Upper lobe of left lung (tissue), 6 donors: ENCODE data around the gene PCDHA10. TPM values are rescaled to one million over a fixed set of nuclear protein-coding genes. Genes with fewer than 3 reads are reported as not detected.

ENCODE experiments used
- ATAC-seq, 2 donors: fragments of 200-7000 bp; cut with Tn5 transposase; one replicate each; pipeline ENCODE4 v1.9.1; 2022; ENCODE audit warnings: mild to moderate bottlenecking in 2 of 2, moderate library complexity in 2 of 2; ENCODE audit not compliant: low FRiP score in 2 of 2
- DNase-seq, 2 donors: peaks; one replicate each; pipeline ENCODE4 v3.0.0-alpha.2; 2019 to 2020
- H3K27ac ChIP-seq, 4 donors: fragments of 200-600 bp; sonication (generic); one replicate each; pipeline ENCODE4 v1.5.1; 2016 to 2019
- H3K27me3 ChIP-seq, 4 donors: fragments of 200-600 bp; sonication (generic); one replicate each; pipeline ENCODE4 v1.5.1; 2017 to 2019
- H3K36me3 ChIP-seq, 4 donors: fragments of 200-600 bp; sonication (generic); one replicate each; pipeline ENCODE4 v1.5.1; 2016 to 2019
- H3K4me1 ChIP-seq, 4 donors: fragments of 200-600 bp; sonication (generic); one replicate each; pipeline ENCODE4 v1.5.1; 2018 to 2019
- H3K4me3 ChIP-seq, 4 donors: fragments of 200-600 bp; sonication (generic); one replicate each; pipeline ENCODE4 v1.5.1; 2017 to 2019; ENCODE audit warnings: mild to moderate bottlenecking in 2 of 4, moderate library complexity in 1 of 4
- H3K9me3 ChIP-seq, 4 donors: fragments of 200-600 bp; sonication (generic); one replicate each; pipeline ENCODE4 v1.5.1; 2018 to 2019
- CTCF ChIP-seq, 6 experiments: fragments of 450-650 bp in 4 of 6; fragments of 200-600 bp in 2 of 6; sonication (generic) in 2 of 6; IDR thresholded peaks; one replicate each; pipeline ENCODE4 v1.5.1; 2016 to 2019; ENCODE audit warnings: antibody characterized with exemption in 6 of 6
- EP300 ChIP-seq, 4 donors: sonication (generic); formaldehyde crosslinking; IDR thresholded peaks; one replicate each; pipeline ENCODE4 v1.5.1; 2017; ENCODE audit warnings: antibody characterized with exemption in 4 of 4, control low read depth in 2 of 4
- POLR2A ChIP-seq, 4 donors: fragments of 450-650 bp; IDR thresholded peaks; one replicate each; pipeline ENCODE4 v1.5.1; 2016 to 2017; ENCODE audit warnings: antibody characterized with exemption in 4 of 4, mild to moderate bottlenecking in 2 of 4
- POLR2AphosphoS5 ChIP-seq, 2 donors: sonication (generic); formaldehyde crosslinking; IDR thresholded peaks; one replicate each; pipeline ENCODE4 v1.5.1; 2017; ENCODE audit warnings: antibody characterized with exemption in 2 of 2
- WGBS, 2 donors: methylation state at CpG; one replicate each; pipeline ENCODE4 v1.1.5; 2017 to 2018; 5-methylcytosine and 5-hydroxymethylcytosine counted together
- total RNA-seq, 6 donors: library from RNA; depleted of rRNA in 4 of 6; stranded (reverse); fragments of >200 nt in 4 of 6; gene quantifications; one replicate each; pipeline versions ENCODE4 v1.1.0 to v1.2.1, GENCODE V29; 2016 to 2021
- donor health status: DM: no; HTN: no; CAD: no; lungs with moderate emphysema.
- donor health status: DM: no; HTN: yes; CAD: no; lungs with severe emphysema.

The PCDHA10 gene
- total RNA-seq, 6 donors from 2014 or later = 0.30 to 7.6 (median 2.2) TPM

GRCh38 chr5:140916325-140916724 is 60.6 kb downstream of the PCDHA10 start:
- Histone ChIP-seq H3K36me3 (no peaks in the 10 kb centered on the region), H3K27me3 (no peaks in the 10 kb centered on the region), H3K9me3 (peaks cover 0 to 3% (median 0%) of the 10 kb centered on the region in 4 donors), H3K27ac (no peak overlapping the region), H3K4me1 (no peaks in the 10 kb centered on the region), H3K4me3 (no peak overlapping the region)
- DNase-seq (no peak), ATAC-seq (no peak)
- TF ChIP-seq POLR2A (IDR thresholded peaks at IDR 0.05) (no peak), EP300 (IDR thresholded peaks at IDR 0.05) (no peak), POLR2AphosphoS5 (IDR thresholded peaks at IDR 0.05) (no peak), CTCF (IDR thresholded peaks at IDR 0.05) (no peak)
- 88 to 91% methylated on average over 1 of the region's 1 CpG for WGBS, 2 donors

Other genes with a start within 250 kb of the PCDHA10 start
- gene CD14, start 222.7 kb upstream of the PCDHA10 start, total RNA-seq = 100 to 1,000 TPM in 4 of 6 donors, 10 to 100 TPM in 2; 27.3 to 195 (median 102) TPM
- gene TMCO6, start 216.4 kb upstream of the PCDHA10 start, total RNA-seq = 10 to 100 TPM; 11.8 to 99.7 (median 31.3) TPM
- 10 to 100 TPM; 26.2 to 59.6 (median 51.8) TPM for gene NDUFA2, start 208.3 kb upstream of the PCDHA10 start, total RNA-seq
- gene IK, start 208.1 kb upstream of the PCDHA10 start, total RNA-seq = 100 to 1,000 TPM in 2 of 6 donors, 10 to 100 TPM in 4; 72.2 to 153 (median 83.5) TPM
- 10 to 100 TPM; 23.2 to 44.0 (median 24.5) TPM for gene WDR55, start 191.0 kb upstream of the PCDHA10 start, total RNA-seq
- 1 to 10 TPM in 5 of 6 donors, under 1 TPM in 1; 0.92 to 3.6 (median 1.6) TPM for gene DND1, start 182.3 kb upstream of the PCDHA10 start, total RNA-seq
- 10 to 100 TPM; 40.7 to 57.6 (median 44.6) TPM for gene HARS1, start 164.5 kb upstream of the PCDHA10 start, total RNA-seq
- 100 to 1,000 TPM in 1 of 6 donors, 10 to 100 TPM in 5; 19.7 to 136 (median 24.2) TPM for gene HARS2, start 164.4 kb upstream of the PCDHA10 start, total RNA-seq
- 10 to 100 TPM; 18.5 to 49.9 (median 35.0) TPM for gene ZMAT2, start 155.4 kb upstream of the PCDHA10 start, total RNA-seq
- under 1 TPM in 1 of 6 donors, not detected in 5; 0.13 TPM for gene PCDHA1, start 69.8 kb upstream of the PCDHA10 start, total RNA-seq
- under 1 TPM in 3 of 6 donors, not detected in 3; 0.13 to 0.78 (median 0.30) TPM for gene PCDHA2, start 61.0 kb upstream of the PCDHA10 start, total RNA-seq
- 1 to 10 TPM in 4 of 6 donors, under 1 TPM in 2; 0.61 to 1.6 (median 1.0) TPM for gene PCDHA3, start 54.8 kb upstream of the PCDHA10 start, total RNA-seq
- gene PCDHA4, start 48.8 kb upstream of the PCDHA10 start, total RNA-seq = 1 to 10 TPM; 1.4 to 4.2 (median 2.0) TPM
- 1 to 10 TPM in 3 of 6 donors, under 1 TPM in 3; 0.15 to 1.4 (median 0.72) TPM for gene PCDHA5, start 34.3 kb upstream of the PCDHA10 start, total RNA-seq
- gene PCDHA6, start 27.9 kb upstream of the PCDHA10 start, total RNA-seq = 1 to 10 TPM in 2 of 6 donors, under 1 TPM in 4; 0.44 to 2.1 (median 0.63) TPM
- 1 to 10 TPM in 1 of 6 donors, under 1 TPM in 5; 0.46 to 3.1 (median 0.57) TPM for gene PCDHA7, start 21.6 kb upstream of the PCDHA10 start, total RNA-seq
- gene PCDHA8, start 14.7 kb upstream of the PCDHA10 start, total RNA-seq = 1 to 10 TPM in 2 of 6 donors, under 1 TPM in 4; 0.23 to 2.1 (median 0.55) TPM
- gene PCDHA9, start 7.5 kb upstream of the PCDHA10 start, total RNA-seq = 1 to 10 TPM in 2 of 6 donors, under 1 TPM in 4; 0.11 to 1.2 (median 0.28) TPM
- 1 to 10 TPM in 4 of 6 donors, under 1 TPM in 2; 0.61 to 5.2 (median 1.9) TPM for gene PCDHA11, start 13.1 kb downstream of the PCDHA10 start, total RNA-seq
- 10 to 100 TPM in 2 of 6 donors, 1 to 10 TPM in 4; 3.3 to 12.1 (median 7.3) TPM for gene PCDHA12, start 19.4 kb downstream of the PCDHA10 start, total RNA-seq
- gene PCDHA13, start 26.2 kb downstream of the PCDHA10 start, total RNA-seq = 1 to 10 TPM in 4 of 6 donors, under 1 TPM in 2; 0.44 to 5.2 (median 1.2) TPM
- 1 to 10 TPM; 3.9 to 7.6 (median 5.9) TPM for gene PCDHAC1, start 70.4 kb downstream of the PCDHA10 start, total RNA-seq
- gene PCDHAC2, start 110.6 kb downstream of the PCDHA10 start, total RNA-seq = 10 to 100 TPM in 4 of 6 donors, 1 to 10 TPM in 2; 5.4 to 23.0 (median 10.6) TPM
- 1 to 10 TPM in 1 of 6 donors, under 1 TPM in 5; 0.09 to 1.0 (median 0.19) TPM for gene PCDHB1, start 195.5 kb downstream of the PCDHA10 start, total RNA-seq
- gene PCDHB2, start 238.7 kb downstream of the PCDHA10 start, total RNA-seq = 1 to 10 TPM in 5 of 6 donors, under 1 TPM in 1; 0.79 to 9.2 (median 3.7) TPM
- gene PCDHB3, start 244.6 kb downstream of the PCDHA10 start, total RNA-seq = 1 to 10 TPM in 5 of 6 donors, under 1 TPM in 1; 0.39 to 4.2 (median 1.7) TPM